Activated T-helper 17 cell treated with anti-CD3 and anti-CD28 coated beads, Interleukin-2, amount 50 U/mL, for 72 hours (primary cell): ENCODE data around the gene PTER. TPM values are rescaled to one million over a fixed set of nuclear protein-coding genes. Genes with fewer than 3 reads are reported as not detected.

Experiments
- ATAC-seq: fragments of 150-1000 bp; cut with Tn5 transposase; replicated peaks from 2 replicates; pipeline ENCODE4 v1.10.0; 2021; ENCODE audit warnings: mild to moderate bottlenecking, moderate library complexity
- H3K27ac Mint-ChIP-seq: one replicate; pipeline ENCODE4 v1.8.0; 2022; ENCODE audit warnings: mixed read lengths
- H3K27me3 Mint-ChIP-seq: one replicate; pipeline ENCODE4 v1.8.0; 2022; ENCODE audit warnings: mixed read lengths
- H3K36me3 Mint-ChIP-seq: one replicate; pipeline ENCODE4 v1.8.0; 2022; ENCODE audit warnings: low read depth, mild to moderate bottlenecking, mixed read lengths
- H3K4me1 Mint-ChIP-seq: one replicate; pipeline ENCODE4 v1.8.0; 2022; ENCODE audit warnings: mixed read lengths
- H3K4me3 Mint-ChIP-seq: one replicate; pipeline ENCODE4 v1.8.0; 2022; ENCODE audit warnings: mild to moderate bottlenecking, mixed read lengths
- H3K9me3 Mint-ChIP-seq: one replicate; pipeline ENCODE4 v1.8.0; 2022; ENCODE audit warnings: mixed read lengths
- total RNA-seq, 2 donors: library from RNA; stranded (reverse); gene quantifications; one replicate each; pipeline ENCODE4 v1.2.3, GENCODE V29; 2022

Gene PTER, protein sequence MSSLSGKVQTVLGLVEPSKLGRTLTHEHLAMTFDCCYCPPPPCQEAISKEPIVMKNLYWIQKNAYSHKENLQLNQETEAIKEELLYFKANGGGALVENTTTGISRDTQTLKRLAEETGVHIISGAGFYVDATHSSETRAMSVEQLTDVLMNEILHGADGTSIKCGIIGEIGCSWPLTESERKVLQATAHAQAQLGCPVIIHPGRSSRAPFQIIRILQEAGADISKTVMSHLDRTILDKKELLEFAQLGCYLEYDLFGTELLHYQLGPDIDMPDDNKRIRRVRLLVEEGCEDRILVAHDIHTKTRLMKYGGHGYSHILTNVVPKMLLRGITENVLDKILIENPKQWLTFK
- 10 to 100 TPM; 29.2 to 38.4 TPM for total RNA-seq

GRCh38 chr10:16436758-16437539 is at the start of gene PTER:
Gene PTER, plus strand, starts transcription at chr10:16437010. Its CDS starts 47,375 bp downstream, at chr10:16484385.
- Mint-ChIP-seq H3K27ac (peak within 1 kb of the TSS; percentile 92), H3K4me3 (peak within 1 kb of the TSS; percentile 89), H3K4me1 (peaks cover 27% of the 10 kb centered on the region), H3K36me3 (peaks cover 55% of the 10 kb centered on the region), H3K27me3 (no peaks in the 10 kb centered on the region), H3K9me3 (no peaks in the 10 kb centered on the region)
- peak; percentile 96 for ATAC-seq

GRCh38 chr10:16392531-16393069 is 44.2 kb upstream of the PTER start:
- H3K36me3 Mint-ChIP-seq, result no peaks in the 10 kb centered on the region
- H3K27me3 Mint-ChIP-seq, result peaks cover 24% of the 10 kb centered on the region
- no peak for ATAC-seq
- H3K9me3 Mint-ChIP-seq, result no peaks in the 10 kb centered on the region
- no peak overlapping the region for H3K27ac Mint-ChIP-seq
- H3K4me3 Mint-ChIP-seq, result no peak overlapping the region
- no peaks in the 10 kb centered on the region for H3K4me1 Mint-ChIP-seq

- no peak for ATAC-seq
- no peaks in the 10 kb centered on the region for H3K9me3 Mint-ChIP-seq
- H3K4me1 Mint-ChIP-seq, result no peaks in the 10 kb centered on the region
- H3K36me3 Mint-ChIP-seq, result no peaks in the 10 kb centered on the region
- peaks cover 24% of the 10 kb centered on the region for H3K27me3 Mint-ChIP-seq
- no peak overlapping the region for H3K27ac Mint-ChIP-seq
- no peak overlapping the region for H3K4me3 Mint-ChIP-seq
Measured at GRCh38 chr10:16393271-16393858, 43.4 kb upstream of the PTER start.

DNA sequence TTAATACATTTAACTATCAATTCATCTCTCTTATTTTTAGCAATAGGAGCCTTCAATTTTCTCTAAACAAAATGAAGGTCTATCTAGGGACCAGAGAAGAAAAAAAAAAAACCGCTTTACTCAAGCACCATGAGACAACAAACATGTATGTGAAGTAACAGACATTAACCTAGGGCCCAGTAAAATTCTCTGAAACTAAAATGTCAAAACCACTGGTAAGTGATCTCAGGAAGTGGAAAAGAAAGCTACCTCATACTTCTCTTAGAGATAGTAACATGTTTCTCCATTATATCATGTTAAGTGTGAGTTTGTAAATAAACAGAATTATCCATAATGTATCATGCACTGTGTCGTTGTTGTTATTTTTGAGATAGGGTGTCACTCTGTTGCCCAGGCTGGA is 35.4 kb upstream of the PTER start:
- H3K4me3 Mint-ChIP-seq, result no peak overlapping the region
- no peak for ATAC-seq
- no peaks in the 10 kb centered on the region for H3K9me3 Mint-ChIP-seq
- H3K4me1 Mint-ChIP-seq, result no peaks in the 10 kb centered on the region
- H3K27me3 Mint-ChIP-seq, result peaks cover 8% of the 10 kb centered on the region
- no peak overlapping the region for H3K27ac Mint-ChIP-seq
- no peaks in the 10 kb centered on the region for H3K36me3 Mint-ChIP-seq

- H3K4me1 Mint-ChIP-seq, result no peaks in the 10 kb centered on the region
Measured at GRCh38 chr10:16408379-16408778, 28.4 kb upstream of the PTER start.

GRCh38 chr10:16417341-16417740 is 19.5 kb upstream of the PTER start:
- ATAC-seq, result no peak
- Mint-ChIP-seq H3K27me3 (peaks cover 31% of the 10 kb centered on the region), H3K27ac (no peak overlapping the region), H3K4me1 (no peaks in the 10 kb centered on the region), H3K36me3 (no peaks in the 10 kb centered on the region), H3K4me3 (no peak overlapping the region), H3K9me3 (no peaks in the 10 kb centered on the region)

More at GRCh38 chr10:16408379-16408778, 28.4 kb upstream of the PTER start:
- H3K4me3 Mint-ChIP-seq, result no peak overlapping the region
- peaks cover 12% of the 10 kb centered on the region for H3K27me3 Mint-ChIP-seq
- no peaks in the 10 kb centered on the region for H3K9me3 Mint-ChIP-seq
- no peak for ATAC-seq
- H3K36me3 Mint-ChIP-seq, result no peaks in the 10 kb centered on the region
- H3K27ac Mint-ChIP-seq, result no peak overlapping the region

GRCh38 chr10:16423599-16423998 is 13.2 kb upstream of the PTER start:
- no peaks in the 10 kb centered on the region for H3K36me3 Mint-ChIP-seq
- no peak overlapping the region for H3K27ac Mint-ChIP-seq
- no peak for ATAC-seq
- no peak overlapping the region for H3K4me3 Mint-ChIP-seq
- peaks cover 20% of the 10 kb centered on the region for H3K27me3 Mint-ChIP-seq
- H3K4me1 Mint-ChIP-seq, result no peaks in the 10 kb centered on the region
- H3K9me3 Mint-ChIP-seq, result no peaks in the 10 kb centered on the region

DNA sequence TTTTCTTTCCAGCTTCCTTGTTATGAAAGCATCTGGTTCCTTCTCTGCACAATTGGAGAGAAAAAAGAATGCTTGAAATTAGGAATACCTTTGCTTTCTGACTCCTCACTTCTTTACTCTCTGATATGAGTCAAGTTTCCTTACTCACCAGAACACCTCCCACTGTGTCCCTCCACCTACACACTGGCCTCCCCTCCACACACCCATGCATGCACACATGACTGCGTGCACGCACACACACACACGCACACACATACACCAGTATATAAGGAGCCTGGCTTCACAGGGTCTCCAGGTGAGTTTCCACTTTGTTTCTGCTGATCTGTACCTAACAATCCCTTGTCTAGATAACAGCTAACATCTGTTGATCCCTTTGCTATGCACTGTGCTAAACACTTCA is 11.4 kb upstream of the PTER start:
- peak; percentile 48 for ATAC-seq
- no peaks in the 10 kb centered on the region for H3K9me3 Mint-ChIP-seq
- no peak overlapping the region for H3K4me3 Mint-ChIP-seq
- H3K4me1 Mint-ChIP-seq, result no peaks in the 10 kb centered on the region
- H3K27ac Mint-ChIP-seq, result no peak overlapping the region
- H3K27me3 Mint-ChIP-seq, result peaks cover 9% of the 10 kb centered on the region
- H3K36me3 Mint-ChIP-seq, result no peaks in the 10 kb centered on the region

- Mint-ChIP-seq H3K9me3 (no peaks in the 10 kb centered on the region), H3K27ac (no peak overlapping the region), H3K4me1 (no peaks in the 10 kb centered on the region), H3K4me3 (no peak overlapping the region), H3K36me3 (no peaks in the 10 kb centered on the region), H3K27me3 (no peaks in the 10 kb centered on the region)
- ATAC-seq, result no peak
Measured at GRCh38 chr10:16429539-16429938, 7.3 kb upstream of the PTER start.

DNA sequence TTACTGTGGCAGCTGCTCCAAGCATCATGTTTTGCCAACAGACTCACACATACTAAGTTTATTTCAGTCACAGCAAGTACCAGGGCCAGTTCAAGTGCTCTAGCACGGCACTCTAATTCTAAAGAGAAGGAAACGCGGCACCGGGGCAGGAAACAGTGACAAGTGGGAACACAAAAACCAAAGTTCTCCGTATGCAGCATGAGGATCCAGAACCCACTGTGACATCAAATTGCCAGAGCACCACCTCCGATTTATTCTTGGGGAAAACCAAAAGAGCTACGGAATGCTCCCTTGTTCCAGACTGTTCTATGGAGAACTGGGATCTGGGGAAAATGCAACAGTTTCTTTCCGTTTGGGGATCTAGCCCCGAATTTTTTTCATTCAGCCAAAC is 448 bp upstream of the PTER start:
- peak; percentile 1 for ATAC-seq
- Mint-ChIP-seq H3K4me1 (peaks cover 23% of the 10 kb centered on the region), H3K9me3 (no peaks in the 10 kb centered on the region), H3K27ac (peak overlapping the region; percentile 92), H3K27me3 (no peaks in the 10 kb centered on the region), H3K4me3 (peak overlapping the region; percentile 89), H3K36me3 (peaks cover 50% of the 10 kb centered on the region)

- Mint-ChIP-seq H3K27ac (peak overlapping the region; percentile 92), H3K36me3 (peaks cover 61% of the 10 kb centered on the region), H3K4me1 (peaks cover 27% of the 10 kb centered on the region), H3K27me3 (no peaks in the 10 kb centered on the region), H3K4me3 (peak overlapping the region; percentile 89), H3K9me3 (no peaks in the 10 kb centered on the region)
- ATAC-seq, result no peak
Measured at GRCh38 chr10:16437540-16437894, 707 bp downstream of the PTER start.

DNA sequence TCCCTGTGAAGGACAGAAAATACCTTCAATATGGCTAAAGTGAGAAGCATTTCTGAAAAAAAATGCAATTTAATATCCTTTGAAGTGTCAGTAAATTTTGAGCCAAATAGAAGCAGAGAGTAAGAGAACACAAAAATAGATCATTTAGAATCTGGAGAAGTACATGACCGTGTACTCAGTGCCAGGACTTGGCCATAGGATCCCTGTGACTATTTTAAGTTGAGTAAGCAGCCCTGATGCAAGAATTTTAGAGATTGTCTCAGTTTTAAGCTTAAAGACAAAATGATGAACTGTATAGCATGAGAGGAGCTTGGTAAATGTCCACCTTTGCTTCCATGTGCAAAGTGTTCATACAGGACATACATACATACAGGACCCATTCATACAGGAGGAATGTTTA is 2.5 kb downstream of the PTER start:
- Mint-ChIP-seq H3K27ac (peak overlapping the region; percentile 32), H3K9me3 (no peaks in the 10 kb centered on the region)
- no peak for ATAC-seq

GRCh38 chr10:16440396-16441133 is 3.8 kb downstream of the PTER start:
- Mint-ChIP-seq H3K27me3 (no peaks in the 10 kb centered on the region), H3K4me1 (peaks cover 27% of the 10 kb centered on the region), H3K27ac (peak overlapping the region; percentile 91), H3K4me3 (peak overlapping the region; percentile 89), H3K36me3 (peaks cover 90% of the 10 kb centered on the region), H3K9me3 (no peaks in the 10 kb centered on the region)
- peak; percentile 44 for ATAC-seq

More for the DNA sequence above, 2.5 kb downstream of the PTER start:
- Mint-ChIP-seq H3K4me1 (peaks cover 27% of the 10 kb centered on the region), H3K27me3 (no peaks in the 10 kb centered on the region), H3K4me3 (peak overlapping the region; percentile 89), H3K36me3 (peaks cover 78% of the 10 kb centered on the region)
